GM19395 (cell line): ENCODE measurements around the gene JPH3.
"Not testable (repeated sequence)": the region's sequence is repeated elsewhere in the genome, so short reads cannot be mapped to it uniquely, and the experiment has no call there.

Source experiments
- ATAC-seq: cut with Tn5 transposase; IDR thresholded peaks from one replicate; pipeline ENCODE4 v1.9.1; 2021; ENCODE audit warnings: mild to moderate bottlenecking, moderate library complexity; ENCODE audit not compliant: unreplicated experiment

The JPH3 gene

DNA sequence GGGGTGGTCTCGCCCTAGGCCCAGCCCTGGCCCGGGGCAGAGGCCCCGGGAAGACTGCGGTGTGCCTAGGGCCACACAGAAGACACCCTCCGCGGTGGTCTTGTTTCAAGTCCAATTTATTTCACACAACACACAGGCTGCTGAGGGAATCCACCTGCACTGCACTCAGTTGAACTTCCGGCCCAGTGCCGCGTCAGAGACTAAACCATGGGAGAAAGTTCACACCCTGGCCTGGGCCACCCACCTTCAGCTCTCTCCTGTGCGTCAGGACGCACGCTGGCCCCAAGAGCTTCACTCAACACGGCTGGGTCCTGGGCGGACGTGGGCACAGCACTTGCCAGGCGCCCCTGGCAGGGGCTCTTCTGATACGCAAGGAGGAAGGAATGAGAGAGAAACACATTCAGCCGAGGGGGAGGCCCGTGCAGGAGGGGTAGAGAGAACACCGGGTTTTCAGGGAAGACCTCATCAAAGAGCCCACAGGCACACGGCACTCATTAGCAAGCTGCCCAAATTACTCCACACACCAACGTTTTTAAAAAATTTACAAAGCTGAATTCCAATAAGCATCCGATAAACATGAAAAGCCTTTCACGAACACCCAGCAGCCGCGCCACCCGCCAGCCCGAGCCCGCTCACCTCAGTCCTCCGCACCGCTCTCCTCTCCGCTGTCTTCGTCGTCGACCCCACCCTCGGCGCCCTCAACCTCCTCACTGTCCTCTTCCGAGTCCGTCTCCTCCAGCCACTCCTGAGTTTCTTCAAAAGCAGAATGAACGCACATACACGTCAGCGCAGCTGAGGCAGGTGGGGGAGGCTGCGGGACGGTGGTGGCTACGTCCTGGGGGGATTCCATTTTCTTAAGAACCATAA, 105.6 kb downstream of the JPH3 start:
- no peak for ATAC-seq

GRCh38 chr16:87708881-87709638, 106.8 kb downstream of the JPH3 start:
- no peak for ATAC-seq

GRCh38 chr16:87709677-87710076, 107.4 kb downstream of the JPH3 start:
- ATAC-seq, result no peak

GRCh38 chr16:87710887-87711286, 108.6 kb downstream of the JPH3 start:
- no peak for ATAC-seq

DNA sequence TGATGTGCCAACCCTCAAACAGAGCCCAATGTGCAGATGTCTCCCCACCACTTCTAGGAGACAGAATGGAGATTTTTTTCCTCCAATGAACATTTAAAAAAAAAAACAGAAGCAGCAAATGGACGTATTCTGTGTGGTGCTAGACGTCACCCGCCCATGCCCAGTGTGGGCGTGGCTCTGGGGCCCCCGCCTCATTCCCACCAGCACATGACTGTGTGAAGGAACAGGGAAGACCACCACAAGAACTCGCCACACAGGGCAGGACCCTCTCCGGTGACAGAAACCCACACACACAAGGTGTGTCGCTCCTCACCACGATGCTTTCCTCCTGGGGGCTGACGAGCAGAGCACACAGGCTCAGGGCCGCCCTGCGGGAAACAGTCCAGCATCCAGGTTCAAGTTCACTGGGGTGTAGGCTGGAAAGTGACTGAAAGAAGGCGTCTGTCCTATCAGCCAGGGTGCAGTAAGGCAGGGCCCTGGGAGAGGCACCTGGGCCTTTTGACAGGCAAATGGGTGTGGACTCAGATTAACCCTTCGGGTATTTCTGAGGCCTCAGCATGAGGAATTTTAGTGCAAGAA, 110.0 kb downstream of the JPH3 start:
- no peak for ATAC-seq

DNA sequence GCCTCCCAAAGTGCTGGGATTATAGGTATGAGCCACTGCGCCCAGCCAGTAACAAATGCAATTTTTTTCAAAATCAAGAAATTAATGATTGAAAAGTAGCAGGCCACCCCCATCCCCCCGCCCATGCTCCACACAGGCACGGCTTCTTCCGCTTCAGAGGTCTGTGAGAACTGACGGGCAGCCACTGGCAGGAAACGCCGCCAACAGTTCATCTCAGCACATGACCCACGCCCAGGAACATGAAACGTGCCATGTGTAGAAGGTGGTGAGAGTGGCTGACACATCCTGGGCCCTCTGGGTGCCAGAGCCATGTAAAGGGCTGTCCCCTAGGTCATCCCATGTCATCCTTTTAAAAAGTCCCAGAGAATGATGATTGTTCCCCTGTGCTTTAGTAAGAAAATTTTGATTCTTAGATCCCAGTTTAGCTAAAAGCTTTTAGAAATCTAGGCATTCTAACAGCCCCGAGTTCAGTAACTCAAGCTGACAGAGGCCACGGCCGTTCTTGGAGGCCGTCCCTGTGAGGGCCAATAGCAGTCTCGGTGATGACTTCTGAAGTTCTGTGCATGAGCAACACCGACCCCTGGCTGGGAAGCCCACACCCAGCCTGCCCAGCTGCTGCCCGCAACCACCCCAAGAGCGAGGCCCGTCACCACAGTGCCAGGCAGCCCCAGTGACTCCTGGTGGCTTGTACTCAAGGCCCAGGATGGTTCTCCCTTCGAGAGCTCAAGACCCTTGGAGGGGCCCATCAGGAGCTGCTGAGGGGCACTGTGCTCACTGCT, 111.3 kb downstream of the JPH3 start:
- ATAC-seq, result no peak

GRCh38 chr16:87715231-87715630, 112.9 kb downstream of the JPH3 start:
- ATAC-seq, result no peak

- no peak for ATAC-seq
These were observed 113.3 kb downstream of the JPH3 start for GRCh38 chr16:87715658-87716057.

- ATAC-seq, result not testable (repeated sequence)
These were observed 116.5 kb downstream of the JPH3 start for GRCh38 chr16:87718831-87719230.

DNA sequence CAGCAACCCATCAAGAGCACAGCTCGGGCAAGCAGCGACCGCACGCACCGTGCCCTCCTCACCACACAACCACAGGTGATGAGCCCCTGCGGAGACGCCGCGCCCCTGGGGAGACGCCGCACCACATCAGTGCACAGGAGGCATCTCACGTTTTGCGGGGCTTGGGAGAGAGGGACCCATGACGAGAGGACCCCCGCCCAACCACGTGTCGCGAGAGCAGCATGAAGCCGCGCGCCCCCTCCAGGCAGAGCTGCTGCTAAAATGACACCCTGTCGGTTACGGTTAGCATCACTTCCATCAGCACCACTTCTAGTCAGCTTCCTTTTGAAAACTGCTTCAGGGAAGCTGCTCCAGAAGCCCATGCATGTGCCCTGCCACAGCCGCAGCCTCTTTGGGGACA, 118.1 kb downstream of the JPH3 start:
- no peak for ATAC-seq

- no peak for ATAC-seq
These were observed 119.6 kb downstream of the JPH3 start for GRCh38 chr16:87721622-87722585.

DNA sequence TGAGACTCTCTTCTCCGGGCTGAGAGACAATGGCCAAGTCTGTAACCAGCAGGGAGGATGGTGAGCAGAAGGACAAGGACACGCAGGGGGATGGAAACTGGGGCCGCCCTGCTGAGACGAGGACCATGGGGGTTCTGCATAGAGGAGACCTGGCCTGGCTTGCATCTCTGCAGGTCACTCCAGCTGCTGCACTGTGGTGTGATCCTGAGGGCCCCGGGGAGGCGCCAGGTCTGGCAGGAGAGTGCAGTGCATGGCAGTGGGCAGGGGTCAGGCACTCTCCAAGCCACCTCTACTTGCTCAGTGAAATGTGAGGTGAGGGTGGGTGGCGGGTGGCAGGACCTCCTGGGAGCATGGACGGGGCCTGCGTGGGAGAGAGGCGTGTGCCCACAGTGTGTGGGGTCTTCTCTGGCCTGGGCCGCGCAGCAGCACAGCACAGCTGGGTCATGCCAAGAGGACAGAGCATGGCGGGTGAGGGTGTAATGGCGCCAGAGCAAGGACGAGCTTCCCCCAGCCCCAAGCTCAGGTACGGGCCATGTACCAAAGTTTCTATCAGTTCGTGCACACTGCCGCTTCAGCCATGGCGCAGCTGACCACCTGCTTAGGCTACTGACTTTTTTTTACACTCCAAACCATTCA, 120.4 kb downstream of the JPH3 start:
- ATAC-seq, result no peak

DNA sequence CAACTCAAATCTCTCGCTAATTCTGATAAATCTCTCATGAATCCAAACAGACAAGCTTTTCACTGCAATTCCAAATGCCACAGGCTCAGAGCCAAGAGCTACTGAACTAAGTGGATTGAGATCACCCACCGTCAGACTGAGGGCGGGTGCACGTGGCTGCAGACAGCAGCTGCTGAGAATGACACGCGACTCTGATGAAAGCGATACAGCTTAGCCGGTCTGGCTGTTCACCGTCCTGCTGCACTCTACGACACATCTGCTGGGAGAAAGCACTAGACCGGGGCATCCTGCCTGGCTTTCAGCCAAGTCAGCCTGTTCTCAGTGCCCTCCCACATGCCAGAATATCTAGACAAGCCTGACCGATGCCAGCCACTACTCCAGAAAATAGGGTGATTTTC, 120.9 kb downstream of the JPH3 start:
- no peak for ATAC-seq

DNA sequence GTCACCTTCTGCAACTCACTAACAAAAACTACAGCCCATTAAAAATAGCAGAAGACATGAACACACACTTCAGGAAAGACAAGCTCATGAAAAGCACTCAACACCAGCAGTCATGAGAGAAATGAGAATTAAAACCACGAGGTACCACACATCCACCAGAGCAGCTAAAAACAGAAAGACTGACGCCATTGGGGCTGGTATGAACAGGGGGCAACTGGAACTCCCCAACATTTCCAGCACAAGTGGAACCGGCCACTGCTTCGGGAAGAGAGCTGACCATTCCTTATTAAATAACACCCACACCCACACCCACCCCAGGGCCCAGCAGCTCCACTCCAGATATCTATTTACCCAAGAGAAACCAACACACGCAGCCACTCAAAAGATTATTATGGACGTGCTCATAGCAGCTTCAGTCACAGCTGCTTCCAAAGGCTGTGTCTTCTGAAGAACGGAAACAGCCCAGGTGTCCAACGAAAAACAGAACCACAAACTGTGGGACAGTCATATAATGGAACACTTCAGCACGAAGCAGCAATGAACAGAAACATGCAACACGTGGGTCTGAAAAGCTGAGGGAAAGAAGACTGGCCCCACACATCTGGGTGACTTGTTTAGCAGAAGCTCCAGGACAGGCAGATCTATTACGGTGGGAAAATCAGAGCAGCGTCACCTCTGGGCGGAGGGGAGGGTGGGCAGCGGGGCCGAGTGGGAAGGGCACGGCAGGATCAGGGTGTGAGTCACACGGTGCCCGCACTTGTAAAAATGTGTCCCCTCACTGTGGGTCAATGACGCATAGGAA, 122.4 kb downstream of the JPH3 start:
- ATAC-seq, result no peak

DNA sequence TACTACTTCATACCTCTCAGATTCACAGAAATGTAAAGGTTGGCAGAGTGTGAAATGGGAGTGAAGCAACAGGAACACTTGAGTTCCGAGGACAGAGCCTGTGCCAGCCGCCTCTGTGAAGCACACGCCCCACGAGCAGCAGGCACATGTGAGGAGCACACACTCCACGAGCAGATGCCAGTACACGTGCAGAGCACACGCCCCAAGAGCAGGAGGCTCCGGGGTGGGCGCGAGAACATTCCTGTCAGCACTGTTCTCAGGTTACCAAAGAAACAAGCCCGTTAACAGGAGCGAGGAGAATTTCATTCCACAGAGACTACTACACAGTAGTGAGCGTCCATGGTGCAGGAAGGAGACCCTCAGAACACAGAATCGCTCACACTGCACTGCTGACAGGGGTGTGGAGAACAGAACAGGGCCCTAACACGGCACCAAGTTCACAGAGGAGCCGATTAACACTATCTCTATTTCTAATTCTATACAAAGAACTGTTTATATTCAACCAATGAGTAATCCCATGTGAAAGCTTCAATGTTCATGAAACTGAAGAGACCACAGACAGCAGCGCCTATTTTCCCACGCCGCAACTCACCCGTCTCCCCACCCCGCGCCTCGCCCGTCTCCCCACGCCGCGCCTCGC, 123.4 kb downstream of the JPH3 start:
- ATAC-seq, result no peak

- not testable (repeated sequence) for ATAC-seq
These were observed 124.3 kb downstream of the JPH3 start for GRCh38 chr16:87726577-87726976.

GRCh38 chr16:87727346-87727745, 125.0 kb downstream of the JPH3 start:
- no peak for ATAC-seq

GRCh38 chr16:87728026-87728425, 125.7 kb downstream of the JPH3 start:
- no peak for ATAC-seq
